Measurements from ENCODE around the gene MTF1.

DNA sequence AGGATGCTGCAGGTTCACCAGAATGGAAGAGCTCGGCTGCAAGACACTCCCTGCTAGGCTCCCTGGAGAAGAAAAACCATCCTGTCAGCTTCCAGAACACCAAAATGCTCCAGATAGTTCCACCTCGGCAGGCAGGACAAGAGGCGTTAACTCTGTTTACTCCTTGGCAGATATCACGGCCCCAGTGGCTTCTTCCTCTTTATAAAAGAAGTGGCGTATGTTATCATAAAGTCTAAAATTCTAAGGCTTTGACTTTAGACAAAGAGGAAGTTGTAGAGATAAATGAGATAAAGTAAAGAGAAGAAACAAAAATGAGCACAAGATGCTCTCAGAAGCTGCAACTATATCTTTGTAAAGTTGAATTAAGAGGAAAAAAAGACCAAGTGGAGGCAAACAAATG lies 24.3 kb upstream of the MTF1 start:
- TF ChIP-seq, protein P1, sequence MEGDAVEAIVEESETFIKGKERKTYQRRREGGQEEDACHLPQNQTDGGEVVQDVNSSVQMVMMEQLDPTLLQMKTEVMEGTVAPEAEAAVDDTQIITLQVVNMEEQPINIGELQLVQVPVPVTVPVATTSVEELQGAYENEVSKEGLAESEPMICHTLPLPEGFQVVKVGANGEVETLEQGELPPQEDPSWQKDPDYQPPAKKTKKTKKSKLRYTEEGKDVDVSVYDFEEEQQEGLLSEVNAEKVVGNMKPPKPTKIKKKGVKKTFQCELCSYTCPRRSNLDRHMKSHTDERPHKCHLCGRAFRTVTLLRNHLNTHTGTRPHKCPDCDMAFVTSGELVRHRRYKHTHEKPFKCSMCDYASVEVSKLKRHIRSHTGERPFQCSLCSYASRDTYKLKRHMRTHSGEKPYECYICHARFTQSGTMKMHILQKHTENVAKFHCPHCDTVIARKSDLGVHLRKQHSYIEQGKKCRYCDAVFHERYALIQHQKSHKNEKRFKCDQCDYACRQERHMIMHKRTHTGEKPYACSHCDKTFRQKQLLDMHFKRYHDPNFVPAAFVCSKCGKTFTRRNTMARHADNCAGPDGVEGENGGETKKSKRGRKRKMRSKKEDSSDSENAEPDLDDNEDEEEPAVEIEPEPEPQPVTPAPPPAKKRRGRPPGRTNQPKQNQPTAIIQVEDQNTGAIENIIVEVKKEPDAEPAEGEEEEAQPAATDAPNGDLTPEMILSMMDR (IDR thresholded peaks at IDR 0.05) = no peak
- TF ChIP-seq POLR2AphosphoS5 (IDR thresholded peaks at IDR 0.05) (no peak), POLR2A (IDR thresholded peaks at IDR 0.05) (no peak), EP300 (IDR thresholded peaks at IDR 0.05) (no peak)
